MG63 (cell line): ENCODE results near the gene PCNX2. TPM values are rescaled to one million over a fixed set of nuclear protein-coding genes. Genes with fewer than 3 reads are reported as not detected.
"Not testable (repeated sequence)": the region's sequence is repeated elsewhere in the genome, so short reads cannot be mapped to it uniquely, and the experiment has no call there.

Experiments used
- DNase-seq: peaks from one replicate; pipeline ENCODE4 v3.0.0-alpha.2; 2020
- H3K27me3 ChIP-seq: fragments of 250-450 bp; sonication (Bioruptor Pico); 2 replicates; pipeline ENCODE4 v1.5.1; 2020; ENCODE audit warnings: mild to moderate bottlenecking, moderate library complexity
- H3K36me3 ChIP-seq: fragments of 250-450 bp; sonication (Bioruptor Pico); 2 replicates; pipeline ENCODE4 v1.5.1; 2020; ENCODE audit warnings: mild to moderate bottlenecking, moderate library complexity
- H3K4me3 ChIP-seq: fragments of 250-450 bp; sonication (Bioruptor Pico); 2 replicates; pipeline ENCODE4 v1.5.1; 2020; ENCODE audit warnings: mild to moderate bottlenecking, moderate library complexity
- H3K9me3 ChIP-seq: fragments of 250-450 bp; sonication (Bioruptor Pico); 2 replicates; pipeline ENCODE4 v1.5.1; 2020; ENCODE audit warnings: mild to moderate bottlenecking, moderate library complexity
- total RNA-seq: library from RNA; depleted of rRNA; stranded (reverse); fragments of >200 nt; shearing (Covaris generic); gene quantifications from 2 replicates; pipeline ENCODE4 v1.2.3, GENCODE V29; 2014; ENCODE audit warnings: low replicate concordance

Gene PCNX2
- total RNA-seq, 1 experiment from 2014 or later = 1.8 TPM

DNA sequence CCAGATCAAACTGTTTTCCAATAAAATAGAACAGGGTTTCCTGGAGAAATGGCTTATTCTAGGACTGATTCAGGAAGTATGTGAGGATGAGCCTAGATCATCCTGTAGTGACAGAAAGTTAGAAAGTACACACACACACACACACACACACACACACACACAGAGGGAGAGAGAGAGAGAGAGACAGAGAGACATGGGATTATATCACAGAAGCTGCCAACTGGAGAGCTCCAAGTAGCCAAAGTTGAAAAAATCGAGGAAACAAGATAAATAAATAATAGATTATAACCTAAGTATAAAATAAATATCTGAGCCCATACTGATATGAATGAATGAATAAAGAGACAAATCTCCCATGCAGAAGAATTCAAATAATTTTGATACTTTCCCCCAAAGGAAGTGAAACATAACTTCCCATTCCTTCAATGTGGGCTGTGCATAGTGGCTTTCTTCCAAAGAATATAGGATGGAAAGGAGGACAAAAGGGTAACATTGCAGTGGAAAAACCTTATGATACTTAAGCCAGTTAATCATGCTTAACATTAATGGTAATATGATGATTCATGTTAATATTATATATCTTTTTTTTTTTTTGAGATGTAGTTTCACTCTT lies 173.5 kb downstream of the PCNX2 start:
- Histone ChIP-seq H3K36me3 (no peaks in the 10 kb centered on the region), H3K27me3 (no peaks in the 10 kb centered on the region), H3K9me3 (peaks cover 2% of the 10 kb centered on the region; the same call in 1 of the 2 replicates), H3K4me3 (no peak overlapping the region)
- no peak for DNase-seq

DNA sequence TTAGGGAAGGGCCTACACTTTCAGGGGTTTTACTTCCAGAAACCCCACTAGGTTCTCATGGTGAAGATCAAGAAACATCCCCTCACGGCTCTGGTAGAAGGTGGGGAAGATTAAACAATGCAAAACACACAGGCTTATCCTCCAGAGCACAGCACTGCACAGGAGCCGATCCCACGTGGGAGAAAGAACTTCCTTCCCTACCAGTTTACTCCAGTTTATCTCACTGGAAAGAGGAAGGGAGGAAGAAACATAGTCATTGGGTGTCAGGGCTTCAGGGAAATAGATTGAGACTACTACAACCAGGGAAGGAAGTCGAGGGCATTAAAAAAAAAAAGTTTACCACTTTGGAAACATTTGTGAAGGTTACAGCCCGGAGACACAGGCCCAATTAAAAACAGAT lies 180.7 kb downstream of the PCNX2 start:
- H3K27me3 ChIP-seq = no peaks in the 10 kb centered on the region
- no peaks in the 10 kb centered on the region; the same call in 1 of the 2 replicates for H3K9me3 ChIP-seq
- no peaks in the 10 kb centered on the region for H3K36me3 ChIP-seq
- no peak overlapping the region for H3K4me3 ChIP-seq
- DNase-seq = no peak

GRCh38 chr1:233114159-233114558 lies 181.4 kb downstream of the PCNX2 start:
- Histone ChIP-seq H3K4me3 (no peak overlapping the region), H3K9me3 (no peaks in the 10 kb centered on the region), H3K27me3 (no peaks in the 10 kb centered on the region), H3K36me3 (no peaks in the 10 kb centered on the region)
- peak; percentile 31 for DNase-seq

GRCh38 chr1:233113009-233113879 lies 182.3 kb downstream of the PCNX2 start:
- no peaks in the 10 kb centered on the region for H3K9me3 ChIP-seq
- H3K36me3 ChIP-seq = no peaks in the 10 kb centered on the region
- peak; percentile 97 for DNase-seq
- no peak overlapping the region for H3K4me3 ChIP-seq
- no peaks in the 10 kb centered on the region for H3K27me3 ChIP-seq

DNA sequence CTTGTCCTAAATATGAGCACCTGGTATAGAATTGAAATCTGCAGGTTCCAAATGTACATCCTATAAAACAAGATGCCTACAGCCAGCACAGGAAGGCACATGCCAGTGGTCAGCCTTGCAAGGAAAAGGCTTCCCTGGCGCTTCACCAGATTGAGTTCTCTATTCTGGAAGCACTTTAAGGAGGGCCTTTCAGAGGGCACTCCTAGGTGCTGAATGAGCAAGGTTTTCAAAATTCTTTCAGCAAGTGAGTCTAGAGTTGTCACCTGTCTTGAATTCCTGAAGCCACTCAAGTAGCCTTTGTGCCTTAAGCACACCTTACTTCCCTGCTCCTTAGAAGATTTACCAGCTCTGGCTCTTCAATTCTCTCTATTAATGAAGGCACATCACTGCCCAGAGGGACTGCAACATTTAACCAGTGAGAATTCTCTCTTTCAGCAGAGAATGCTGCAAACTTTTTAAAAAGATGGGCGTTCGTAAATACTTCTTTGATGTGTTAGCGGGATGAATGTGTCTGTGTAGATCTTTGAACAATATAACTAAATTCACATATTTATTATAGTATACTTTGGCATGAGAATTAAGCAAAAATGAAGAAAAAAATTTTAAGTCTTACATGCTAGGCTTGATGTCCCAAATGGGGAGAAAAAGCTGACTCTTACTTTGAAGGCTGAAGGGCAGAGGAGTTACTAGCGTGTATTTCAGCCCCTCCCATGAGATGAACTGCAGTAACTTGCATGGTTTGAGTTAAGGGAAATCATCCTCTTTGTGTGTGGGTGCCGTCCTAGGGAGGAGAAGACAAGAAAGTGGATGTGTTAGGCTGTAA lies 183.1 kb downstream of the PCNX2 start:
- H3K36me3 ChIP-seq = no peaks in the 10 kb centered on the region

DNA sequence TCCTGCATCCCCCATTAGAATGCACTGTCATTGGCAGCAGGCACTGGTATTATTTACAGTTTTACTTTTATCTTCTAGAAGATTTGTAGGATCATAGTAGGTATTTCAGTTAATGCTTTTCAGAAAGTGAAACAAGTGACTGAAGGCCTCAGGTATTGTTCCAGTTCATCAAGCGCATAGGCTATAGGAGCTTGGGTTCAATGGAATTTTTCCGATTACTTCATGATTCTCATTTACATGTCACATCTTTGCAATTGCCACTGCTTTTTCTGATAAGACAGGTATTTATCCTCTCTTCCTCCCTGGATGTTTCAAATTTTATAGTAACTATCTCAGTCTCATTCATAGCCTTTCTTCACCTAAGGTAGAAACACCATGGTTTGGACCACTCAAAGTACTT lies 183.8 kb downstream of the PCNX2 start:
- H3K27me3 ChIP-seq = no peaks in the 10 kb centered on the region
- no peak for DNase-seq
- H3K9me3 ChIP-seq = no peaks in the 10 kb centered on the region
- no peak overlapping the region for H3K4me3 ChIP-seq
- H3K36me3 ChIP-seq = no peaks in the 10 kb centered on the region

More for the DNA sequence above, 183.1 kb downstream of the PCNX2 start:
- no peaks in the 10 kb centered on the region for H3K27me3 ChIP-seq
- H3K9me3 ChIP-seq = no peaks in the 10 kb centered on the region
- peak; percentile 13 for DNase-seq
- no peak overlapping the region for H3K4me3 ChIP-seq

DNA sequence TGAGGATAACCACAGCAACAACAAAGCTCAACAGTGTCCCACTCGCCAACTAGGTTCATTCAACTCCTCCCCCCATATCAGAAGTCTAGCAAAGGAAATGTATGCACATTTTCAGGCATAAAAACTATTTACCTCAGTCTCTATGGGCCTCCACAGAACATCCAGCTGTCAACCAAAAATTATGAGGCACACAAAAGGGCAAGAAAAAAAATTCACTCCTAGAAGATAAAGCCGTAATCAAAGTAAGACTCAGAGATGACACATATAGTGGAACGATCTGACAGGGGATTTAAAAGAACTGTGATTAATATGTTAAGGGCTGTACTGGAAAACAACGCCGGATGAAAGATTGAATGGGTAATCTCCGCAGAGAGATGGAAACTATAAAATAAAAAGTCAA lies 186.4 kb downstream of the PCNX2 start:
- DNase-seq = no peak
- no peak overlapping the region for H3K4me3 ChIP-seq
- H3K27me3 ChIP-seq = no peaks in the 10 kb centered on the region
- H3K9me3 ChIP-seq = no peaks in the 10 kb centered on the region
- H3K36me3 ChIP-seq = no peaks in the 10 kb centered on the region

DNA sequence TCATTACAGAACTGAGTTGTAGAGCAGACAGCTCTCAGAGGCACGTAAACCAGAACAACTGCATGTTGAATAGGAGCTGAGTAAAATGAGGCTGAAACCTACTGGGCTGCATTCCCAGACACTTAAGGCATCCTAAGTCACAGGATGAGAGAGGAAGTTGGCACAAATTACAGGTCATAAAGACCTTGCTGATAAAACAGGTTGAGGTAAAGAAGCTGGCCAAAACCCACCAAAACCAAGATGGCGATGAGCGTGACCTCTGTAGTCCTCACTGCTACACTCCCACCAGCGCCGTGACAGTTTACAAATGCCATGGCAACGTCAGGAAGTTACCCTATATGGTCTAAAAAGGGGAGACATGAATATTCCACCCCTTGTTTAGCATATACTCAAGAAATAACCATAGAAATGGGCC lies 187.8 kb downstream of the PCNX2 start:
- DNase-seq = peak; percentile 32
- not testable (repeated sequence) for H3K36me3 ChIP-seq, H3K27me3 ChIP-seq

DNA sequence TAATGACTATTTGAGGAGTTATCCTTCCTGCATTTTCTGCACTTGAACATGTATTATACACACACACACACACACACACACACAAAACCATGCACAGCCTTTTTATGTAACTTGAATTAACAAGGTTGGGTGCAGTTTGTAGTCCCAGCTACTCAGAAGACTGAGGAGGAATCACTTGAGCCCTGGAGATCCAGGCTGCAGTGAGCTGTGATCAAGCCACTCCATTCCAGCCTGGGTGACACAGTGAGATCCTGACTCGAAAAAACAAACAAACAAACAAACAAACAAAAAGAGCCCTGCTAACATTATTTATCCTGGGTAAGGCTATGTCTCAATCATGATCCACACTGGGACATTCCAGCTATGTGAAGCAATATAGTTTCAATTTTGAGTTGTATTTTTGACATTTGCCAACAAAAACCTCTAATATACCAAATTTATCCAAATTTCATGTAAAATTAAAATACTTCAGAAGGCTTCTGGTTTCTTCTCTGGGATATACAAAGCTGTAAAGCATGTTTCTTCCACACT lies 188.3 kb downstream of the PCNX2 start:
- Histone ChIP-seq H3K36me3 (no peaks in the 10 kb centered on the region), H3K27me3 (no peaks in the 10 kb centered on the region), H3K4me3 (no peak overlapping the region), H3K9me3 (no peaks in the 10 kb centered on the region)
- no peak for DNase-seq

More for the DNA sequence above, 187.8 kb downstream of the PCNX2 start:
- H3K4me3 ChIP-seq, H3K9me3 ChIP-seq: not testable (repeated sequence)

DNA sequence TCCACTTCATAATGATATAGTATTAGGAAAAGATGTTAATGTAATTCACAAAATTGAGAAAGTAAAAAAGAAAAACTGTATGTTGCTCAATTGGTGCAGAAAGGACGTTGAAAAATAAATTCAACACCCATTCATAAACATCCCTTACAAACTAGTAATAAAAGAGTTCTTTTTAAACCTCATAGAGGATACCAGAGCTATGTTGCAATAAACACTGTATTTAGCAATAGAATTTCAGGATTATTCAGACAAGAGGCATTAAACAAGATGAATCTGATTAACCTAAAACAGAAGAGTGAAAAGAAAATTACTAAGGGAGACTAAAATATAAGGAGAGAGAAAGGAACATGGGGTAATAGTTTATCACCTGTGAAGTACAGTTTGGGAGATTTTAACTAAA lies 190.3 kb downstream of the PCNX2 start:
- H3K36me3 ChIP-seq = no peaks in the 10 kb centered on the region
- H3K4me3 ChIP-seq = no peak overlapping the region
- no peaks in the 10 kb centered on the region for H3K9me3 ChIP-seq
- no peak for DNase-seq
- H3K27me3 ChIP-seq = no peaks in the 10 kb centered on the region

DNA sequence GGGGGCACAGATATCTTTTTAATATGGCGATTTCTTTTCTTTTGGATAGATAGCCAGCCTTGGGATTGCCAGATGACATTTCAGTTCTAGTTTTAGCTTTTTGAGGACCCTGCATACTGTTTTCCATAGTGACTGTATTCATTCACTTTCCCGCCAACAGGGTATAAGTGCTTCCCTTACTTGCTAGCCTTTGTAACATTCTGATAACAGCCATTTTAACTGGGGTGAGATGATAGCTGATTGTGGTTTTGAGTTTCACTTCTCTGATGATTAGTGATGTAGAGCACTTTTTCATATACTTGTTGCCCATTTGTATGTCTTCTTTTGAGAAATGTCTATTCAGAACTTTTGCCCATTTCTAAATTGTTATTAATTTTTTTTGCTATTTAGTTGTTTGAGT lies 193.2 kb downstream of the PCNX2 start:
- DNase-seq = no peak
- Histone ChIP-seq H3K27me3 (no peaks in the 10 kb centered on the region), H3K4me3 (no peak overlapping the region), H3K36me3 (no peaks in the 10 kb centered on the region), H3K9me3 (no peaks in the 10 kb centered on the region)

DNA sequence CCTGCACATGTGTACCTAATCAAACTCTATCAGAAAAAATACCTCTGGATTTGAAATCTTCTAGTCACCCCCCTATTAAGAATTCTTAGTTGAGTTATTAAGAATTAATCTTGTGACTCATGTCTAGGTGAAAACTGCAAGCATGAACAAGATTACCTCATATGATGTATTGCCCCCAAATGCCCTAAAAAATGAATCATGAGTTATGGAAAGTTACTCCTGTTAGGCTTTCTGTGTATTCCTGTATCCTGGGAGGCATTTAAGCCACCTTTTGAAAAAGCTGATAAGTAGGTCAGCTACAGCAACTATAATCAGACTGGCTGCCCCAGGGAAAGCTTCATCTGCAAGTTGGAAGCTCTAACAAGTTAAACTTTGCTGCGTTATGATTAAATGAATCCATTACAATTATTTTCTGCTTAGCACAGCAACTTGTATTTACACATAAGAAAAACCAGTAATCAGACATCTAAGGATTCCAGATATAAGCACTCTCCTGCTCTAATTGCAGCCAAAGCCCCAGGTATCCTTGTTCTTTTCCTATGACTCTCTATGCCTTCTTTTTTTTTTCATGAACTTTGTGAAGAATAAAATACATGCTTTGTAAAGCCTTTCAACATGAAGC lies 197.5 kb downstream of the PCNX2 start:
- no peaks in the 10 kb centered on the region for H3K9me3 ChIP-seq
- no peak for DNase-seq

GRCh38 chr1:233097546-233097945 lies 198.0 kb downstream of the PCNX2 start:
- Histone ChIP-seq H3K36me3 (no peaks in the 10 kb centered on the region), H3K9me3 (no peaks in the 10 kb centered on the region), H3K27me3 (no peaks in the 10 kb centered on the region), H3K4me3 (no peak overlapping the region)
- DNase-seq = no peak

More for the DNA sequence above, 197.5 kb downstream of the PCNX2 start:
- Histone ChIP-seq H3K27me3 (no peaks in the 10 kb centered on the region), H3K36me3 (no peaks in the 10 kb centered on the region), H3K4me3 (no peak overlapping the region)

GRCh38 chr1:233094691-233095090 lies 200.8 kb downstream of the PCNX2 start:
- DNase-seq = no peak
- H3K9me3 ChIP-seq = no peaks in the 10 kb centered on the region
- no peak overlapping the region for H3K4me3 ChIP-seq
- no peaks in the 10 kb centered on the region for H3K27me3 ChIP-seq
- no peaks in the 10 kb centered on the region for H3K36me3 ChIP-seq

- no peak for DNase-seq
- no peaks in the 10 kb centered on the region for H3K9me3 ChIP-seq
- H3K36me3 ChIP-seq = no peaks in the 10 kb centered on the region
These were observed 201.3 kb downstream of the PCNX2 start for GRCh38 chr1:233094269-233094668.

GRCh38 chr1:233090746-233091494 lies 204.6 kb downstream of the PCNX2 start:
- no peak overlapping the region for H3K4me3 ChIP-seq
- H3K9me3 ChIP-seq = no peaks in the 10 kb centered on the region
- DNase-seq = no peak
- H3K36me3 ChIP-seq = no peaks in the 10 kb centered on the region
- H3K27me3 ChIP-seq = no peaks in the 10 kb centered on the region

More at GRCh38 chr1:233094269-233094668, 201.3 kb downstream of the PCNX2 start:
- Histone ChIP-seq H3K27me3 (no peaks in the 10 kb centered on the region), H3K4me3 (no peak overlapping the region)
